Measurements from ENCODE around the gene LURAP1L. TPM values are rescaled to one million over a fixed set of nuclear protein-coding genes. Genes with fewer than 3 reads are reported as not detected.

The LURAP1L gene
- total RNA-seq, 1 donor from 2014 or later: 13.3 TPM

DNA sequence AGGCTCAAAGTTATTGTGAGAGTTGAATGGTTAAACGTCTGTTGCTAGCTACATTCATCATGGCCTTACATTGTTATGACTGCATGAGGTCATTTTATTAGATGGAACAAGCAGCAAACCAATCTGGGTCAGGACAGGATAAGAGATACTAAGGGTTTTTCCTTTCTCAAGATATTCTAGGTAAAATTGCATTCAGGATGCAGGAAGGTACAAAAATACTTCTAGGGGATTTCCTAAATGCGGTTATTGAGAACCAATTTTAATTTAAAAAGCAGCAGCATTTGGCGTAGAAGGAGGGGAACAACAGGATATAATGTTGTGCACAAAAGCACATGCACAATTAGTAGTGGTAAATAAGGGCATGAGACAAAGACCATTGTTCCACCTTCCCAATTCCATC is 39.2 kb upstream of the LURAP1L start:
- no peak overlapping the region for H3K4me3 ChIP-seq (ENCODE audit: insufficient read depth, low read depth, low read length)
- no peaks in the 10 kb centered on the region for H3K27me3 Mint-ChIP-seq (ENCODE audit: low read depth, unreplicated experiment)
- no peaks in the 10 kb centered on the region for H4K20me1 ChIP-seq (ENCODE audit: insufficient read depth, low read length)
- TF ChIP-seq EZH2 (IDR thresholded peaks at IDR 0.05; ENCODE audit: insufficient read depth, low read length): no peak
- TF ChIP-seq, protein P1, sequence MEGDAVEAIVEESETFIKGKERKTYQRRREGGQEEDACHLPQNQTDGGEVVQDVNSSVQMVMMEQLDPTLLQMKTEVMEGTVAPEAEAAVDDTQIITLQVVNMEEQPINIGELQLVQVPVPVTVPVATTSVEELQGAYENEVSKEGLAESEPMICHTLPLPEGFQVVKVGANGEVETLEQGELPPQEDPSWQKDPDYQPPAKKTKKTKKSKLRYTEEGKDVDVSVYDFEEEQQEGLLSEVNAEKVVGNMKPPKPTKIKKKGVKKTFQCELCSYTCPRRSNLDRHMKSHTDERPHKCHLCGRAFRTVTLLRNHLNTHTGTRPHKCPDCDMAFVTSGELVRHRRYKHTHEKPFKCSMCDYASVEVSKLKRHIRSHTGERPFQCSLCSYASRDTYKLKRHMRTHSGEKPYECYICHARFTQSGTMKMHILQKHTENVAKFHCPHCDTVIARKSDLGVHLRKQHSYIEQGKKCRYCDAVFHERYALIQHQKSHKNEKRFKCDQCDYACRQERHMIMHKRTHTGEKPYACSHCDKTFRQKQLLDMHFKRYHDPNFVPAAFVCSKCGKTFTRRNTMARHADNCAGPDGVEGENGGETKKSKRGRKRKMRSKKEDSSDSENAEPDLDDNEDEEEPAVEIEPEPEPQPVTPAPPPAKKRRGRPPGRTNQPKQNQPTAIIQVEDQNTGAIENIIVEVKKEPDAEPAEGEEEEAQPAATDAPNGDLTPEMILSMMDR (IDR thresholded peaks at IDR 0.05; ENCODE audit: insufficient read depth, low read depth, low read length): no peak
- DNase-seq (ENCODE audit: low read depth): no peak
- no peak overlapping the region for H3K27ac Mint-ChIP-seq (ENCODE audit: unreplicated experiment)
- no peaks in the 10 kb centered on the region for H3K4me1 ChIP-seq (ENCODE audit: insufficient read depth, low read length)
- no peak for FAIRE-seq
- H3K9me3 Mint-ChIP-seq (ENCODE audit: unreplicated experiment): peaks cover 7% of the 10 kb centered on the region
- peaks cover 15% of the 10 kb centered on the region for H3K4me1 Mint-ChIP-seq (ENCODE audit: low read depth, unreplicated experiment)
- no peak overlapping the region for H2AFZ ChIP-seq (ENCODE audit: low read depth, low read length)
- H3K79me2 ChIP-seq (ENCODE audit: insufficient read depth, low read length): no peaks in the 10 kb centered on the region
- H3K9me3 ChIP-seq (ENCODE audit: insufficient read depth, low read depth, low read length): no peaks in the 10 kb centered on the region
- no peak overlapping the region for H3K4me3 Mint-ChIP-seq (ENCODE audit: unreplicated experiment)
- no peaks in the 10 kb centered on the region for H3K36me3 Mint-ChIP-seq (ENCODE audit: low read depth, unreplicated experiment)
- no peaks in the 10 kb centered on the region for H3K27me3 ChIP-seq (ENCODE audit: insufficient read depth, low read length)
- no peaks in the 10 kb centered on the region for H3K36me3 ChIP-seq (ENCODE audit: insufficient read depth, low read length)
- no peak overlapping the region for H3K4me2 ChIP-seq (ENCODE audit: low read length)
- H3K9ac ChIP-seq (ENCODE audit: low read length): no peak overlapping the region
- no peak overlapping the region for H3K27ac ChIP-seq (ENCODE audit: low read depth, low read length)

DNA sequence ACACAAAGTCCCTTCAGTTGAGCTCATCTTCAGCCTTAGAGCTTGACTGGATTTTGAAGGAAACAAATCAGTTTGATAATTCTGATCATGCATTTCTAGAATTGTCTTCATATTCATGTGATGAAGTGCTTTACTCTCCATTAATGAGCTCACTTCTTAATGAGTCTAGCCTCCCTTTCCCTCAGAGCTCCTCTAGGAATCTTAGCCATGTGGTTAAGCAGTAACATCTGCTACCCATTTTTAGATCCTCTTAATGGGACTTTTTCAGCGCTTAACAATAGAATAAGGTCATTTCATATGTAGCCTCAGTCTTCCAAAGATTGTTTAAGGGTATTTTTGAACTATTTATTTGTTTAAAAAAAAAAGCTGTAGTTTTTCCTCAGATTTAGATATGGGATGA is 36.9 kb upstream of the LURAP1L start:
- H3K36me3 Mint-ChIP-seq (ENCODE audit: low read depth, unreplicated experiment): no peaks in the 10 kb centered on the region
- peaks cover 18% of the 10 kb centered on the region for H3K4me1 Mint-ChIP-seq (ENCODE audit: low read depth, unreplicated experiment)
- no peak overlapping the region for H3K4me3 Mint-ChIP-seq (ENCODE audit: unreplicated experiment)
- DNase-seq (ENCODE audit: low read depth) (no peak), FAIRE-seq (no peak)
- Histone ChIP-seq H3K4me3 (ENCODE audit: insufficient read depth, low read depth, low read length) (no peak overlapping the region), H3K9me3 (ENCODE audit: insufficient read depth, low read depth, low read length) (no peaks in the 10 kb centered on the region), H4K20me1 (ENCODE audit: insufficient read depth, low read length) (no peaks in the 10 kb centered on the region), H3K27ac (ENCODE audit: low read depth, low read length) (no peak overlapping the region), H3K4me2 (ENCODE audit: low read length) (no peak overlapping the region), H2AFZ (ENCODE audit: low read depth, low read length) (no peak overlapping the region), H3K79me2 (ENCODE audit: insufficient read depth, low read length) (no peaks in the 10 kb centered on the region), H3K27me3 (ENCODE audit: insufficient read depth, low read length) (no peaks in the 10 kb centered on the region), H3K36me3 (ENCODE audit: insufficient read depth, low read length) (no peaks in the 10 kb centered on the region), H3K9ac (ENCODE audit: low read length) (no peak overlapping the region), H3K4me1 (ENCODE audit: insufficient read depth, low read length) (no peaks in the 10 kb centered on the region)
- TF ChIP-seq, protein P1 (IDR thresholded peaks at IDR 0.05; ENCODE audit: insufficient read depth, low read depth, low read length): no peak
- TF ChIP-seq EZH2 (IDR thresholded peaks at IDR 0.05; ENCODE audit: insufficient read depth, low read length): no peak
- peak overlapping the region; percentile 36 for H3K27ac Mint-ChIP-seq (ENCODE audit: unreplicated experiment)
- no peaks in the 10 kb centered on the region for H3K27me3 Mint-ChIP-seq (ENCODE audit: low read depth, unreplicated experiment)
- H3K9me3 Mint-ChIP-seq (ENCODE audit: unreplicated experiment): peaks cover 12% of the 10 kb centered on the region

DNA sequence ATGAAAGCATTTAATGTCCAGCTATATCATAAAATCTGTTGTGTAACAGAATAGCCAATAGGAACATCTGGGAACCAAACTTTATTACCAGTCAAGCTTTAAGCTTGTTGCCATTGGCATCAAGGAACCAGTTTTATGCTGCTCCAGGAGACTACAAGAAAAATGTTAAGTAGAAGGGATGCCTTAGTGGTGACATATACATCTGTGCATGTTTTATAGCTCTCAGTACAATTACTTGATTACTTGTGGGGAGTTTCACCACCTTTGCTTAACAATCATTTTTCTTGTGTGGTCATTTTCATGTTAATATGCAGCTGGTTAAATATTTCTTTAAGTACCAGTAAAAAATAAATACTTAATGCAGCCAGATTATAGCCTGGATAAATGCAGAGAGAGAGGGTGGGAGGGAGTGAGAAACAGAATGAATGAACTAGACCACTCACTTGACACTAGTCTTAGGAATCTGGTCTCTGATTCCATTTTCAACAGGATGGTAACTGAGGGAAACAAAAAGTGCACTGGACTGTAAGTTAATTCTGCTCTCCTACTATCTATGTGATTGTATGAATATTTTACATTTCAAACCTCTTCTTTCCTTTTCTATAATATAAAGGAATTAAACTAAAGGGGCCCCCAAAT is 35.7 kb upstream of the LURAP1L start:
- FAIRE-seq (no peak), DNase-seq (ENCODE audit: low read depth) (peak; percentile 53)
- H3K27me3 Mint-ChIP-seq (ENCODE audit: low read depth, unreplicated experiment): no peaks in the 10 kb centered on the region
- peak overlapping the region; percentile 44 for H3K27ac Mint-ChIP-seq (ENCODE audit: unreplicated experiment)
- Histone ChIP-seq H3K36me3 (ENCODE audit: insufficient read depth, low read length) (no peaks in the 10 kb centered on the region), H3K27ac (ENCODE audit: low read depth, low read length) (no peak overlapping the region), H3K27me3 (ENCODE audit: insufficient read depth, low read length) (no peaks in the 10 kb centered on the region), H3K9ac (ENCODE audit: low read length) (no peak overlapping the region), H3K79me2 (ENCODE audit: insufficient read depth, low read length) (no peaks in the 10 kb centered on the region), H3K4me1 (ENCODE audit: insufficient read depth, low read length) (no peaks in the 10 kb centered on the region), H2AFZ (ENCODE audit: low read depth, low read length) (no peak overlapping the region), H3K9me3 (ENCODE audit: insufficient read depth, low read depth, low read length) (no peaks in the 10 kb centered on the region), H4K20me1 (ENCODE audit: insufficient read depth, low read length) (no peaks in the 10 kb centered on the region), H3K4me3 (ENCODE audit: insufficient read depth, low read depth, low read length) (no peak overlapping the region), H3K4me2 (ENCODE audit: low read length) (no peak overlapping the region)
- H3K36me3 Mint-ChIP-seq (ENCODE audit: low read depth, unreplicated experiment): no peaks in the 10 kb centered on the region
- H3K4me3 Mint-ChIP-seq (ENCODE audit: unreplicated experiment): no peak overlapping the region
- TF ChIP-seq, protein P1 (IDR thresholded peaks at IDR 0.05; ENCODE audit: insufficient read depth, low read depth, low read length): no peak
- TF ChIP-seq EZH2 (IDR thresholded peaks at IDR 0.05; ENCODE audit: insufficient read depth, low read length): no peak
- H3K4me1 Mint-ChIP-seq (ENCODE audit: low read depth, unreplicated experiment): peaks cover 18% of the 10 kb centered on the region
- H3K9me3 Mint-ChIP-seq (ENCODE audit: unreplicated experiment): peaks cover 12% of the 10 kb centered on the region
